GM12878 (cell line): ENCODE data around the gene SH3BP5. TPM values are rescaled to one million over a fixed set of nuclear protein-coding genes. Genes with fewer than 3 reads are reported as not detected.
A peak's percentile ranks its signal among the peaks of the same experiment; 100 is the strongest.

Experiments
- BCLAF1 ChIP-seq: fragments of 450-650 bp; IDR thresholded peaks from 2 replicates; pipeline ENCODE4 v1.6.1; 2017; ENCODE audit warnings: antibody characterized with exemption, mild to moderate bottlenecking, moderate library complexity
- CBX3 ChIP-seq: fragments of 200-600 bp; sonication (generic); IDR thresholded peaks from 2 replicates; pipeline ENCODE4 v1.6.1; 2016; ENCODE audit warnings: low read depth, borderline replicate concordance
- CREM ChIP-seq: IDR thresholded peaks from 2 replicates; pipeline ENCODE4 v1.6.1; 2014; ENCODE audit warnings: antibody characterized with exemption, low read depth
- DPF2 ChIP-seq: fragments of 450-650 bp; IDR thresholded peaks from 2 replicates; pipeline ENCODE4 v1.6.1; 2017; ENCODE audit warnings: mild to moderate bottlenecking
- E2F4 ChIP-seq: IDR thresholded peaks from 2 replicates; pipeline ENCODE4 v1.6.1; 2012; ENCODE audit warnings: low read depth, low read length, improper control_type of control experiment
- ELK1 ChIP-seq: IDR thresholded peaks from 2 replicates; pipeline ENCODE4 v1.6.1; 2012; ENCODE audit warnings: low read depth, low read length, improper control_type of control experiment
- EP300 ChIP-seq, 2 experiments: fragments of 150-350 bp in 1 of 2; IDR thresholded peaks; 2 replicates each; pipeline ENCODE4 v1.6.1; 2011 to 2012; ENCODE audit warnings: low read depth in 2 of 2, low read length in 2 of 2, borderline replicate concordance in 1 of 2, improper control_type of control experiment in 1 of 2, inconsistent platforms in 1 of 2; ENCODE audit not compliant: control insufficient read depth in 1 of 2
- ETV6 ChIP-seq, 2 experiments: fragments of 450-650 bp in 1 of 2; IDR thresholded peaks in 1 of 2; conservative IDR thresholded peaks in 1 of 2; 2 replicates each; pipeline ENCODE4 v1.6.1; 2014; ENCODE audit warnings: antibody characterized with exemption in 1 of 2, borderline replicate concordance in 1 of 2, low read depth in 1 of 2, mild to moderate bottlenecking in 1 of 2, moderate library complexity in 1 of 2
- IKZF2 ChIP-seq, 2 experiments: fragments of 450-650 bp; IDR thresholded peaks; 2 replicates each; pipeline ENCODE4 v1.6.1; 2017; ENCODE audit warnings: mild to moderate bottlenecking in 2 of 2, moderate library complexity in 2 of 2
- IRF3 ChIP-seq: fragments of 450-650 bp; IDR thresholded peaks from 2 replicates; pipeline ENCODE4 v1.6.1; 2014; ENCODE audit warnings: mild to moderate bottlenecking
- KDM1A ChIP-seq: fragments of 200-600 bp; sonication (generic); IDR thresholded peaks from 2 replicates; pipeline ENCODE4 v1.6.1; 2016; ENCODE audit warnings: borderline replicate concordance
- KLF5 ChIP-seq: fragments of 450-650 bp; IDR thresholded peaks from 2 replicates; pipeline ENCODE4 v1.6.1; 2014; ENCODE audit warnings: mild to moderate bottlenecking; ENCODE audit not compliant: partially characterized antibody
- MTA2 ChIP-seq: fragments of 450-650 bp; IDR thresholded peaks from 2 replicates; pipeline ENCODE4 v1.6.1; 2016; ENCODE audit warnings: low read depth, mild to moderate bottlenecking, moderate library complexity
- NFYA ChIP-seq: IDR thresholded peaks from 2 replicates; pipeline ENCODE4 v1.6.1; 2011; ENCODE audit warnings: low read depth, mild to moderate bottlenecking, low read length, improper control_type of control experiment, borderline replicate concordance
- PML ChIP-seq: IDR thresholded peaks from 2 replicates; pipeline ENCODE4 v1.6.1; 2012; ENCODE audit warnings: low read length, inconsistent platforms
- RAD21 ChIP-seq: IDR thresholded peaks from 2 replicates; pipeline ENCODE4 v1.6.1; 2011; ENCODE audit warnings: mild to moderate bottlenecking, low read depth, low read length, moderate library complexity; ENCODE audit not compliant: insufficient read depth
- RELB ChIP-seq: fragments of 450-650 bp; IDR thresholded peaks from 2 replicates; pipeline ENCODE4 v1.6.1; 2017; ENCODE audit warnings: low read depth, mild to moderate bottlenecking, moderate library complexity
- SMARCA5 ChIP-seq: fragments of 450-650 bp; IDR thresholded peaks from 2 replicates; pipeline ENCODE4 v1.6.1; 2017; ENCODE audit warnings: mild to moderate bottlenecking
- SMC3 ChIP-seq: IDR thresholded peaks from 2 replicates; pipeline ENCODE4 v1.6.1; 2011; ENCODE audit warnings: low read length, improper control_type of control experiment, borderline replicate concordance
- SUPT20H ChIP-seq: IDR thresholded peaks from 2 replicates; pipeline ENCODE4 v1.6.1; 2011; ENCODE audit warnings: low read depth, mild to moderate bottlenecking, low read length, moderate library complexity, borderline replicate concordance; ENCODE audit not compliant: control insufficient read depth
- TAF1 ChIP-seq: IDR thresholded peaks from 2 replicates; pipeline ENCODE4 v1.6.1; 2011; ENCODE audit warnings: mild to moderate bottlenecking, low read depth, low read length, borderline replicate concordance
- TBL1XR1 ChIP-seq: IDR thresholded peaks from 2 replicates; pipeline ENCODE4 v1.6.1; 2012; ENCODE audit warnings: low read depth, low read length, improper control_type of control experiment
- ZBED1 ChIP-seq: IDR thresholded peaks from 2 replicates; pipeline ENCODE4 v1.6.1; 2016; ENCODE audit warnings: borderline replicate concordance
- polyA plus RNA-seq, 11 experiments: library from polyadenylated mRNA; depleted of rRNA in 4 of 11; unstranded in 6 of 11; stranded (reverse) in 5 of 11; fragments of >200 nt; fragmentation: Nextera tagmentation in 4 of 11; fragmentation: Illumina TruSeq in 1 of 11; extraction: Ambion mirVana in 4 of 11; extraction: Trizol in 1 of 11; gene quantifications; 1 replicate in 1 of 11; 2 replicates in 10 of 11; pipeline versions ENCODE4 v1.2.1 to v1.2.3, GENCODE V29; 2011 to 2016; ENCODE audit warnings: inconsistent platforms in 2 of 11, missing spikeins in 2 of 11, low read depth in 1 of 11
- total RNA-seq, 4 experiments: library from RNA; depleted of rRNA in 3 of 4; stranded (reverse); fragments of >200 nt in 3 of 4; fragmentation: Illumina TruSeq in 1 of 4; extraction: Trizol in 1 of 4; gene quantifications; 2 replicates each; pipeline versions ENCODE4 v1.2.1 to v1.2.3, GENCODE V29; 2013 to 2021

Gene SH3BP5
- total and polyA plus RNA-seq, 10 of the 15 experiments (the other 5 are each of a cell fraction or from before 2014, with no cell fraction given) = 14.9 to 87.5 (median 43.7) TPM

GRCh38 chr3:15271785-15272381 is 60.5 kb downstream of the SH3BP5 start (continued):
- TF ChIP-seq PML (no peak), TBL1XR1 (peak; percentile 89), KDM1A (no peak), BCLAF1 (no peak), CBX3 (no peak), SMARCA5 (peak; percentile 58; the same call in 1 of the 2 replicates), KLF5 (no peak), MTA2 (peak; percentile 87), RAD21 (peak; percentile 39), ETV6 (conservative IDR thresholded peaks at IDR 0.05 in 1 of 2, IDR thresholded peaks at IDR 0.05 in 1 of 2; ENCODE audit: borderline replicate concordance in 1 of 2, low read depth in 1 of 2) (peak in 1 of 2 experiments; percentile 74; a peak in 2 of 4 replicates), IKZF2 (IDR thresholded peaks at IDR 0.05) (peak; percentile 98 to 99), IRF3 (no peak), TAF1 (no peak), EP300 (IDR thresholded peaks at IDR 0.05; ENCODE audit: borderline replicate concordance in 1 of 2, control insufficient read depth in 1 of 2, low read depth in 2 of 2, low read length in 2 of 2) (peak in 1 of 2 experiments; percentile 93; a peak in 3 of 4 replicates), ELK1 (no peak), CREM (peak; percentile 71; the same call in 1 of the 2 replicates), RELB (peak; percentile 92), ZBED1 (peak; percentile 85; the same call in 1 of the 2 replicates), NFYA (no peak), SMC3 (peak; percentile 28; the same call in 1 of the 2 replicates), E2F4 (no peak), DPF2 (peak; percentile 93), SUPT20H (no peak)
